ENCODE results near the gene TMEM242. TPM values are rescaled to one million over a fixed set of nuclear protein-coding genes. Genes with fewer than 3 reads are reported as not detected.

Gene TMEM242
- total and polyA plus RNA-seq, 2 donors (not counting 3 experiments of a cell fraction or from before 2014, with no cell fraction given): 5.3 to 15.5 TPM

DNA sequence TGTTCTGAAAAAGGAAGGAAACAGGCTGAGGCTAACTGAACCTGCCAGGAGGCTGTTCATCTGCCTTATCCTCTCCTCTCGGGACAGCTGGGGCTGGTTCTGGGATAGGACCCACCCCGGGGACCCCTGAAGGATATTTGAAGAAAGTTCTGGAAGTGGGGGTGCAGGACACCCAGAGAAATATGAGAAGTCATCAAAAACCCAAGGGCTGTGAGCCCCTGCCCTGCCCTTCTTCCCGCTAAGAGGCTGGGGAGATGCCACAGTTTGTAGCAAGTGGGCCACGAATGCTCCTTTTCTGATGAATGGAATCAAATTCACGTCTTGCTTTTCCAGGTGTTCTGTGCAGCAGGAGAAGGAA, 37.9 kb downstream of the TMEM242 start:
- H4K20me1 ChIP-seq (replicated peaks; ENCODE audit: control insufficient read depth, extremely low read depth, insufficient read depth, low read length): no peaks in the 10 kb centered on the region
- no TSS peak for BruUV-seq (replicated peaks)
- no peaks in the 10 kb centered on the region for H3K9me1 ChIP-seq (replicated peaks; ENCODE audit: control insufficient read depth, extremely low read depth, insufficient read depth, low read length)
- TF ChIP-seq CTCF (IDR thresholded peaks at IDR 0.05; ENCODE audit: extremely low read depth in 1 of 2, insufficient read depth in 1 of 2, low read depth in 1 of 2, low read length in 2 of 2) (no peak), JUN (IDR thresholded peaks at IDR 0.05; ENCODE audit: borderline replicate concordance, insufficient read depth, insufficient read length, low read depth) (no peak), GATA2 (IDR thresholded peaks at IDR 0.05; ENCODE audit: insufficient read depth, insufficient read length, low read depth, low read length) (no peak), MAX (IDR thresholded peaks at IDR 0.05; ENCODE audit: insufficient read depth, insufficient read length) (no peak), POLR2A (IDR thresholded peaks at IDR 0.05; ENCODE audit: low read depth, low read length) (no peak), EZH2 (IDR thresholded peaks at IDR 0.05; ENCODE audit: borderline replicate concordance, low read depth, low read length, severe bottlenecking) (no peak), FOS (IDR thresholded peaks at IDR 0.05; ENCODE audit: borderline replicate concordance, insufficient read depth, low read length) (no peak), POLR2AphosphoS5 (IDR thresholded peaks at IDR 0.05; ENCODE audit: insufficient read depth, low read depth, low read length) (no peak)
- no peaks in the 10 kb centered on the region for H3K27me3 ChIP-seq (ENCODE audit: control insufficient read depth in 2 of 2, insufficient read depth in 2 of 2, low read length in 2 of 2)
- CTCF ChIA-PET: interaction anchor here (1.0 kb wide), 1 partner anchor 10 kb away, joined by 3 read pairs; no protein-coding TSS in a partner anchor
- no peak overlapping the region for H3K9ac ChIP-seq (replicated peaks; ENCODE audit: extremely low read depth, insufficient read depth, low read length)
- FAIRE-seq: no peak
- no peaks in the 10 kb centered on the region for H3K4me1 ChIP-seq (ENCODE audit: control insufficient read depth, extremely low read depth, insufficient read depth, low read length)
- H3K79me2 ChIP-seq (ENCODE audit: control insufficient read depth, insufficient read depth, low read length): no peaks in the 10 kb centered on the region
- no peak for DNase-seq (ENCODE audit: low read depth, low spot score)
- H3K4me2 ChIP-seq (ENCODE audit: insufficient read depth, low read length): no peak overlapping the region
- POLR2A ChIA-PET: no interaction called here
- H3K36me3 ChIP-seq (ENCODE audit: control insufficient read depth in 2 of 2, extremely low read depth in 1 of 2, insufficient read depth in 2 of 2, low read length in 2 of 2): peaks cover 0 to 7% of the 10 kb centered on the region in 2 experiments
- H3K27ac ChIP-seq (ENCODE audit: insufficient read depth, low read depth, low read length): no peak overlapping the region
- H2AFZ ChIP-seq (ENCODE audit: low read depth, low read length): no peak overlapping the region
- H3K9me3 ChIP-seq (replicated peaks; ENCODE audit: control insufficient read depth, insufficient read depth, low read length): no peaks in the 10 kb centered on the region
- no peak overlapping the region for H3K4me3 ChIP-seq (replicated peaks in 1 of 3; ENCODE audit: insufficient read depth in 1 of 3, low read depth in 1 of 3, low read length in 3 of 3)
- intact Hi-C loops (cut with micrococcal nuclease): no loop called here
- dilution Hi-C loops (cut with MboI; ENCODE audit: extremely low pct_ligation_motif_present, low sequenced_read_pairs): no loop called here

Data from endothelial cell of umbilical vein (primary cell).